ENCODE data around the gene C1orf105.
"Not testable (repeated sequence)": the region's sequence is repeated elsewhere in the genome, so short reads cannot be mapped to it uniquely, and the experiment has no call there.

Gene C1orf105

DNA sequence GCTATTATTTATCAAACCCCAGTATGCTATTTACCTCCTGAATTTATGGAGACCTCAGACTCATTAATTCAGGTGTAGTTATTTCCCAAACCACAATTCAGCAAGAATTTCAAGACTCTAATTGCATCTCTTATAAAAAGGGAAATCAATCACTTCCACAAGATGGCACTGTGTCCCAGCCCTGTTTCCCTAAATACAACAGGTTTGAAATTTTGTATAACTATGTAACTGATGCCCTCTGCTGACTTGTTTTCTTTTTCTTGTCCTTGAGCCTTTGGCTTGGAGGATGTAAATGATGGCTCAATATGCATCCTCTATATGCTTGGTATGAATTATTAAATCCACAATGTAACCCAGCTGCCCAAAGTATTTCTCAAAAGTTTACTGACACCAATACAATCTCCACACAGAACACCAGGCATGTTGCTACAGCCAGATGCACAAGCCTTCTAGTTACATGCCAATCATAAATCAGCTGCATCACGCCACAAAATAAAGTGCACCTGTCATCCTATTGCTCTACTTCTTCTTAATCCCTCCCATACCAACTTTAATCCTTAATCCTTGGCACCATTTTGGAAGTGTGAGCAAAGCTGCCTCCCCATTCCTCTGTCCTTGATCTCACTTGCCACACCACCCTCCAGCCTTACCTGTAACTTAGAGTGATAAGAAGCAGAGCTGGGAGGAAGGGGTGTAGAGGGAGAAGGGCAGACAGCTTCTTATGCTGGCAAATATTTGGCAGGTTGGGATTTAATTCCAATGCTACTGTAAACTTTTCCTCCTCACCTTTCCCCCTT lies 9.0 kb downstream of the C1orf105 start:
- no peak for DNase-seq

DNA sequence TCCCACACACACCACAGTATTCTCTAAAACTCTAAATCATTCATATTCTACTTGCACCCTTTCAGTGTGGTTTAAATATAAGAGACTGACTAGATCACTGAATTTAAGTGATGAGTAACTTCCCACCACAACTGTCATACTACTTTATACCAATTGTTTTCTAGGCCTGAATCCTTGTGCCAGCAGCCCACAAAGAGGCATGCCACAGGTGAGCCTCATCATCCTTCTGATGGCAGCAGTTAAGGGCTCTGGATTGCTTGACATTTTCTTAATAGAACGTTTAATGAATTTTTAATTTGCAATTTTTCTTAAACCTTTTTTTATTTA lies 9.6 kb downstream of the C1orf105 start:
- no peak for DNase-seq

DNA sequence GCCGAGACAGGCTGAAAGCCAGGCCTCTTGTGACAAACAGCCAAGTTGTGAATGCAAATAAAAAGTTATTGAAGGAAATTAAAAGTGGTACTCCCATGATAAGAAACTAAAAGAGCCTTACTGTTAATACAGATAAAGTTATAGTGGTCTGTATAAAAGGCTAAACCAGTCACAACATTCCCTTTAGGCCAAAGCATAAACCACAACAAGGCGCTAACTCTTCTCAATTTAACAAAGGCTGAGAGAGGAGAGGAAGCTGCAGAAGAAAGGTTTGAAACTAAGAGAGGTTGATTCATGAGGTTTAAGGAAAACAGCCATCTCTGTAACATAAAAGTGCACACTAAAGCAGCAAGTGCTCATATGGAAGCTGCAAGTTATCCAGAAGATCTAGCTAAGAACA lies 10.7 kb downstream of the C1orf105 start:
- DNase-seq: no peak

DNA sequence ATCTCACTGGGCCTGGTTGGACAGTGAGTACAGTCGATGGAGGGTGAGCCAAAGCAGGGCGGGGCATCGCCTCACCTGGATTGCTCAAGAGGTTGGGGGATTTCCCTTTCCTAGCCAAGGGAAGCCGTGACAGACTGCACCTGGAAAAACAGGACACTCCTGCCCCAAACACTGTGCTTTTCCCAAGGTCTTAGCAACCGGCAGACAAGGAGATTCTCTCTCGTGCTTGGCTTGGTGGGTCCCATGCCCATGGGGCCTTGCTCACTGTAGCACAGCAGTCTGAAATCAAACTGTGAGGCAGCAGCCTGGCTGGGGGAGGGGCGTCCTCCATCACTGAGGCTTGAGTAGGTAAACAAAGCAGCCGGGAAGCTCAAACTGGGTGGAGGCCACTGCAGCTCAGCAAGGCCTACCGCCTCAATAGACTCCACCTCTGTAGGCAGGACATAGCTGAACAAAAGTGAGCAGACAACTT lies 11.3 kb downstream of the C1orf105 start:
- DNase-seq: no peak

DNA sequence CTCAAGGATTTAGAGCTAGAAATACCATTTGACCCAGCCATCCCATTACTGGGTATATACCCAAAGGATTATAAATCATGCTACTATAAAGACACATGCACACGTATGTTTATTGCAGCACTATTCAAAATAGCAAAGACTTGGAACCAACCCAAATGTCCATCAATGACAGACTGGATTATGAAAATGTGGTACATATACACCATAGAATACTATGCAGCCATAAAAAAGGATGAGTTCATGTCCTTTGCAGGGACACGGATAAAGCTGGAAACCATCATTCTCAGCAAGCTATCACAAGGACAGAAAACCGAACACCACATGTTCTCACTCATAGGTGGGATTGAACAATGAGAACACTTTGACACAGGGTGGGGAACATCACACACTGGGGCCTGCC lies 16.7 kb downstream of the C1orf105 start:
- not testable (repeated sequence) for DNase-seq

DNA sequence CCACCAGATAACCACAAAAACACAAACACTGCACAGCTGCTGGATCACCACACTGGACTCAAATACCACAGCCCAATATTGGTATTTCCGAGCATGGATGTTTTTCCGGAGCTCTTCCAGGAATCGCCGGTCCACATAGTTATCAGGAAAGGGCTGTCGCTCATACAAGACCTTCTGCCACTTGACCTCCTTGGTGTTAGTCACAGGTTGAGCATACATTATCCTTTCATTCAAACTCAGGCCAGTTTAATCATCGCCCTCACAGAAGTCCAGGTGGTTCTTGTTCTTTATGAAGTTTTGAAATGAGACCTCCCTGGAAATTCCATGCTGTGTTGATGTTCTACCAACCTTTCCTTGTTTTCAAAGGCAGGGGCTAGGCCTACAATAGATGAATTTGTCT lies 21.9 kb downstream of the C1orf105 start:
- no peak for DNase-seq

DNA sequence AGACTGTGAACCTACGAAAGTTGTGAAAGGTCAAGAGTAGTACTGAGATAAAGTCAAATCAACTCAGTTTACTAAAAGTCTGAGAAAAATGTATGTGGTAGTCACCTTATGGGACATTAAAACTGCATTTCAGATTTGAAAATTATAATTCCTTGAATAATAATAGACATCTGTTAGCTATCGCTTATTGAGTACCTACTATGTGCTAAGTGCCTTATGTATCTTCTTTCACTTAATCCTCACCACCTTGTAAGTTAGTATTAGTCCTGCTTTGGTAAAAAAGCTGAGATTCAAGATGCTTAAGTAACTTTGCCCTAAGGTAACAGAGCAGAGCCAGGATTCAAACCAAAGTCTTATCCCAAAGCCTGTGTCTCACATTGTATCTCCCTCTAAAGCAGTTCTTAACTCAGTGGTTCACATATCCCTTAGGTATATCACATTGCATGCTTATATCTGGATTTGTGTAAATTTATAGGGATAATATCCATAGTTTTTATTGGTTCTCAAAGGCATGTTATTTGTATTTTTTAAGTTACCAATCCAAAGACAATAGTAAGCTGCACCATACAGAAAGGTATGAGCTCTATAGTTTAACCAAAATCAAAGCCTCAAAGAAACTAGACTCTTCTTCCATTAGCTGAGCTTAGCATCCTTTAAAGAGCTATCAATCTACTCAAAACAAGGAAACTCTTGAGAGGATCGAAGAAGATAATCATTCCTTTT lies 22.5 kb downstream of the C1orf105 start:
- DNase-seq: no peak

DNA sequence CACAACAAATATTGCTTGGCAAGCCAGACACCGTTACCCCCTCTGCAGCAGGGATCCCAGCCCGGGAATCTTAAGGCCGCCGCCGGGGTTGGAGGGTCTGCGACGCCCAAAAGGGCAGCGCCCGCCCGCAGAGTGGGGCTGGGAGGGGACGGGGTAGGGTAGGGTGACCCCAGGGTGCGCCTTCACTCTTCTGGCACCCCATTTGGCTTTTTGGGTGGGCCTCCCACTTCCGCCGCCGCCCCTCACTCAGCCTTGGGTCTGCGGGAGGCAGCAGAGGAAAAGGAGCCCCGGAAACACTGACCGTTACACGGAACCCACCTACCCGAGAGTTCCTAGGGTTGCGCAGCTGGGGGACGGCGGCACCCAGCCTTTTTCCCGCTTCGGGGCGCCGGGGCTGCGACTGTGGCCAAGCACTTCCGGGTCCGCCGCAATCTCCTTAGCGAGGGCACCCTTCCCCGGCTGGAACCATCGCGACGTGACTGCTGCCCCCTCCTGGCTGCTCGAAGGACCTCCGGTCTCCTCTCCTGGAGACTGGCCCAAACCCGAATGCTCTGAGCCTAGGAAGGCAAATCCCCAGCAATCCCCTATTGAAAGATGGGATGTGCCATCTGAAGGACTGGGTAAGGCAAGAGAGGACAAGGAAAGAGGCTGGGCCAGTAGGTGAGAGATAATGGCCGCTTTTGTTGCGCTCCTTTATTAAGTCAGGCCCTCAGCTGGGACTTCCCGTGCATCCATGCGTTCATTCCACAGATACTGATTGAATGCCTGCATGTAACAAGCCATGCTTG lies 23.4 kb downstream of the C1orf105 start, which contains the start of gene PIGC:
TSS of gene PIGC (minus strand) at position 404 of the 788 bp plus-strand sequence. CDS start 1,447 bp downstream, outside the sequence.
- DNase-seq: peak; percentile 90

DNA sequence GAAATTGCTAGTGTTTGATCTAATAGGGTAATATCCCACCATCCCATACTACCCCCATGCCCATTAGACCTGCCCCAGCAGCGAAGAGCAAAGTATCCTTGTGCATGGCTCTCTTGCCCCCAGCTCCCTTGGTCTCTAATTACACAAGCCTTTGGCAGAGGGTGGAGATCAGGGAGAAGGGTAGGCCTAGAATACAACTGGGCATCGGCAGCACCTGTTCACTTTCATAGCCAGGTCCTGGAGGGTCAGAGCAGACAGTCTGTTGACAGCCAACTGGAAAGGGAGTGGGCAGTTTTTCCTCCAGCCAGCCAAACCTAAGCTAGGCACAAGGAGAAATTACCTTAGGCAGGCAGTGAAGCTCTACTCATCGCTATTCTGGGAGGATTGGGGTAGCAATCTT lies 26.1 kb downstream of the C1orf105 start:
- DNase-seq: no peak

DNA sequence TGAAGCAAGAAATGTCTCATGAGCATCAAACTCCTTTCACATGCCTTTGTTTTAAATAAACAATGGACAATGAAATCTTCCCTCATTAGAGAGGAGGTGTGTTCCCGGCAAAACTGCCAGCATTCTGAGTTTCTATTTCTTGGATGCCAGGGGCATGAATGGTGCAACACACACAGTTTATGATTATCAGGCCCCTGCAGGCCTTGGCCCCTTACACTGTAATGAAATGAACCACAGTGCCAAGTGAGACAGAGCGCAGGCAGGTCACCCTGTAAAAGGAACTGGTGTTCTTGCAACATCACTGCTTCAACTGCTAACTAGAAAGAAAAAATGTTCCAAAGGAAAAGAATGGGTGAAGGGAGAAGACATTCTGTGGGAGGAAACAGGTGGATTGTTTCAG lies 27.2 kb downstream of the C1orf105 start:
- DNase-seq: no peak

DNA sequence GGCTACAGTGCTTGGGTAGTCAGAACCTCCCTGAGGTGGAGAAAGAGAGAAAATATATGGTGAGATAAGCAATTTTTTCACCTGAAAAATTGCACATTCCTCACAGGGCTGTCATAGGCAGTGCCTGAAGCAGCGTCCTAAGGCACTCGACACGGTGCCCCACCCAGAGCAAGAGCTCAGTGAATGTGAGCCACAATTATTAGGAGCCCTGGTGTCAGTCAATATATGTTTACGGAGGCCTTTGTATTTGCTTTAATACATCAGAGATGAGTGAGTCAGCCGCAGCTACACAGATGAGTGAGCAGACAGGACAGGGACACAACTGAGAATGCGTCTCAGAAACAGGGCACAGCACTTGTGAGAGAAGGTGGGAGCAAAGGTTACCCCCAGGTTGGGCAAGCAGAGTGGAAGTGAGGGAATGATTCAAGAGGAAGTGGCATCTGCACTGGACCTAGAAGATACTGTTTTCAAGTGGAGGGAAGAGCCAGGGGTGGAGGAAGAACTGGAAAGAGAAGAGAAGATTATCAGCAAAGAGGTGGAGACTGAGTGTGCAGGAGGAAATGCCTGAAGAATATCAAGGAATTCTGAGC lies 28.6 kb downstream of the C1orf105 start:
- no peak for DNase-seq

DNA sequence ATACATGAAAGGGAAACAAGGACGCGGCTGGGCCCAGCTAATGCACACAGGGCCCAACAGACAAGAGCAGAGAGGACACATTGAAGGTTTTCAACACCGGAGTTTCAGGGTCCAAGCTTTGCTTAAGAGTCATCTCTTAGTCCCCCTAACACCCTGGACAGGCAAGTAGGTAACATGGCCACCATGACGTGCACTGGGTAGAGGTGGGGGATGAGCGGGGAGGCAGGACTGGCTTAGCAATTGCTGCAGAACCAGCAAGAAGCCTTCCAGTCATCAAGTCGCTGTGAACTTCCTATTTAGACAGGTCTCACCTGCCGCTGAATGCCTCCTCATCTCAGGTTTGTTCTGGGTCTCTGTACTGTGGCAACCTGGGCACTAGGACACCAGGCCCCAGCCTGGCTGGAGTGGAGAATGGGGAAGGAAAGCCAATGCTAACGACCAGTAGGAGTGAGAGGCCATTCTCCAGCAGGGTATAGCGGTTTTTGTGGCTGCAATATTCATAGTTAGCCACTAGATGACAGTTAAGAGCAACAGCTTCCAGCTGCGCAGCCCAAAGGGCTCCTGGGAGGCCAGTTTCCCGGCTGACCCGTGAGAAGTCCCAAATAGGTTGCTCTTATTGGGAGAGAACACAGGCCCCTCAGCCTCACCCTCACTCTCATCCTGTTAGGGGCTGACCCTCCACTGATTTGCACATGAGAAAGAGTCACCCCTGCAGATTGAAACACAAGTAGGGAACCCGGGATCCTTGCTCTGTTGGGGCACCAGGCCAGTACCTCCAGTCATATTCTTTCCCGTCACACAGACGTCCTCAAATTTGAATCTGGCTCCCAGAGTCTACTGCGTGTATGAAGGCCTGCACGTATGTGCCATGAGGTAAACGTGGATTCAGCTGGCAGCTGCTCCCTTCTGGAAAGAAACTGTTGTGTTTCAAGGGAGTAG lies 29.4 kb downstream of the C1orf105 start:
- DNase-seq: no peak

DNA sequence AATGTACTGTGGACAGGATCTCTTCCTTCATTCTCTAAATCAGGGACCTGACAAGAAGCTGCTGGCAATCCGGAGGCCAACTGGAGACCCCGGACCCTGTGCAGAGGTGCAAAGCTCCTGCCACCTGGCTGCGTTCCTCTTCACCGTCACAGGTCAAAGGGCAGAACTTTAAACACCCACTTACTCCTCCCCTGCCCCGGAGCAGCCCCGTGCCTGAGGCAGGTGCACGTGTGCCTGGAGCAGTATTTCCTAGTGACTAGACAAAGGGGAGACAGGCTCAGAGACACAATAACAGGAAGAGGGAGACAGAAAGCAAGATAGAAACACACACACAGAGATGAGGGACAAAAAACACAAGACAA lies 30.0 kb downstream of the C1orf105 start:
- DNase-seq: no peak

DNA sequence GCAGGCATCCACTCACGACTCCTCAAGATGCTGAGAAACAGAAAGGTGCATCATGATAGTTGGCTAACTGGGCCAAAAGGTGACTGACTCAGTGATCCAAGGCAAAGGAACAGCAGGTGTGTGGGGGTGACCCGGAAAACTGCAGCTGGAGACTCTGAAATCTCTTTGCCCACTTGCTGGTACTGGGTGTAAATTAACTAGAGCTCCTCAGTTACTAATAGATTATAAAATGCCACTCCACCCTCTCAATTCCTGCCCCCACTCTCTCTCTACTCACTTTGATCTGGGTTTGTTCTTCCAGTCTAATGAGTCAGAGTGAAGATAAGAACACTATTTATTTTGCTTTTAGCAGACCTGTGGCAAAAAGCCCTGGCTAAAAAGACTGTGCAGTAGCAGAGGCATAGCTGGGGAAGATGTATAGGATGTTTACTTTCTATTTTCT lies 30.5 kb downstream of the C1orf105 start:
- no peak for DNase-seq

DNA sequence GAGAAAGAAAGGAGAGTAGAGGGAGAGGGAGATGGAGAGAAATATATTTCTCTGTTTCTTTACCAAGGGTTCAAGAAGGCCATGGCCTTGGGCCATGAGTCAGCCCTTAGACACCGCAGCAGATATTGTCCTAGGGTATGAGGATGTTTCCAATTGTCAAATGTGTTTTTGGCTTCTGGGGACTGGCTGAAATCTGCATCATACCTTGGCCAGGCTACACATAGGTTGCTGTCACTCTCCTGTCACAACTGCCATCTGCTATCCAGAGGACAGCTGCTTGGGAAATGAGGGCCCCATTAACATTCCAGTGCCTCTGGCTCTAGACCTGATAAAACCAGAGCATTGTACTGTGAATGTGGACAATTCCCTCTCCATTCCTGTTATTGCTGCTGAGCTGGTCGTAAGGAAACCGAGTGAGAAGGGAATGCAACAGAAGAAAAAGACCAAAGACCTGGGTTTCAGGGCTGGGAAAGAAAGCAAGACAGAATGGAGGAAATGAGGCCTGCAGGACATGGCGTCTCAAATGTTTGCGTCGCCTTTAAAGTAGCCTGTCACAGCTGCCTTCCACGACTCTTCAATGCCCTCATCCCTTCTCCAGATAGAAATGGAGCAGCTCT lies 32.2 kb downstream of the C1orf105 start:
- DNase-seq: no peak

DNA sequence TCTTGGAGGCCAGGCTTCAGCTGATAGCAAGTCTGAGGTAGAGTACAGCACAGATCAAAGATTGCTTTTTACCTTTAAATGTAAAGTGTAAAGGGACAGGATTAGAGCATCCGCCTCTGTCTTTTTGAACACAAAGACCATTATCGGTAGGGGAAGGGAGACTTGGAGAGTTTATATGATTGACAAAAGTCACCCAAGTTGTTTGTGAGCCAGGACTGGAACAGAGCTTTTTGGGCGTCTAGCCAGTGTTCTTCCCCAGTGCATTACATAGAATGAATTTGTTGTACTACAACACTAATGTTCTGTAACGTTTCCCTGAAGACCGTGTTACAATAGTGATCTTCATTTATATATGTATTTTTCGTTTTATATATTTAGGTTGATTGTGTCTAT lies 32.7 kb downstream of the C1orf105 start:
- DNase-seq: no peak

DNA sequence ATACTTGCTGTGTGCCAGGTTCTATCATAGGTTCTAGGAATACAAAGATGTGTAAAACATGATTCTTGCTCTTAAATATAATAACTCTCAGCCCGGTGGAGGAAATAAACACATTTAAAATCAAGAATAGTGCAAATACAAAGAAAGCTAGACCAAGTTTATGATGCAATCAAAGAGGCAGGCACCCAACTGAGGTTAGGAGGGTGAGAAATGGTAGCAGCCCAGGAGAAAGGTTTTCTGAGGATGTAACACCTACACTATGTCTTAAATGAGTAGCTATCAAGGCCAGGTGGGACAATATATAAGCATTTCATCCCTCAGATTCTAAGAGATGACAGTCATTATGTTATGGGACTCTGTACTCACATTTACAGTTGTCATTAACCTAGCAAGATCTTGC lies 33.1 kb downstream of the C1orf105 start:
- DNase-seq: no peak

DNA sequence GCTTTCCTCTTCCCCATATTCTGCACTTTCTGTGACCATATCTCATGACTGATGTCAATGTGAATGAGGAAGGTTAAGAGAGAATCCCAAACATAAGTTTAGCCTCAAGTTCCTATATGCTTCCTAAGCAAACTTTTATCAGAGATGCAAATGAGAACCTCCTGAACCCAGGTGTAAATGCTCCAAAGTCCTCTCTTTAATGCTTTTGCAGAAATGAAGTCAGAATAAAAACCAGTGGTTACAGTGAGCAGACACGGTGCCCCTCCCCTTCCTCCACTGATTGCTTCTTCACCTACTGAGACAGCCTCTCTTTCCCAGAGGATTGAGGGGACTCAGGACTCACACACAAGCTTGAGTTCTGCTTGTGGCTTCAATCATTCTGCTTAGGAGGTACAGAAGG lies 35.0 kb downstream of the C1orf105 start:
- DNase-seq: no peak

DNA sequence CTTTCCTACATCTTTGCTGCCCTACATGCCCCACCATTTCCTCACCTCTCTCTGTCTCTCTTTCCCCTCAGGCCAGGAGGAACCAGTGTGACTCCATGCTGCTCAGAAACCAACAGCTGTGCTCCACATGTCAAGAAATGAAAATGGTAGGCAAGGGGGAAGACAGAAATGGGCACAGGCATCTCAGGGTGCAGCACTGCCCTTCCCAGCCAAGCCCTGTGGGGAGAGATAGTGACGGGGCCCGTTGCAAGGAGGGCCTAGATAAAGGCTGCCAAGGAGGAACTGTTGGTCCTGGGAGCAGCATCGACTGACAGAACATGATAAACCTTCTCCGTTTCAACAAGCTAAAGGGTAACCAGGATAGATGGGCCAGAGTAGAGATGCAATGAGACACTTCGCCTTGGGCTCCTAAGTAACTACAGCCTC lies 35.9 kb downstream of the C1orf105 start:
- no peak for DNase-seq

DNA sequence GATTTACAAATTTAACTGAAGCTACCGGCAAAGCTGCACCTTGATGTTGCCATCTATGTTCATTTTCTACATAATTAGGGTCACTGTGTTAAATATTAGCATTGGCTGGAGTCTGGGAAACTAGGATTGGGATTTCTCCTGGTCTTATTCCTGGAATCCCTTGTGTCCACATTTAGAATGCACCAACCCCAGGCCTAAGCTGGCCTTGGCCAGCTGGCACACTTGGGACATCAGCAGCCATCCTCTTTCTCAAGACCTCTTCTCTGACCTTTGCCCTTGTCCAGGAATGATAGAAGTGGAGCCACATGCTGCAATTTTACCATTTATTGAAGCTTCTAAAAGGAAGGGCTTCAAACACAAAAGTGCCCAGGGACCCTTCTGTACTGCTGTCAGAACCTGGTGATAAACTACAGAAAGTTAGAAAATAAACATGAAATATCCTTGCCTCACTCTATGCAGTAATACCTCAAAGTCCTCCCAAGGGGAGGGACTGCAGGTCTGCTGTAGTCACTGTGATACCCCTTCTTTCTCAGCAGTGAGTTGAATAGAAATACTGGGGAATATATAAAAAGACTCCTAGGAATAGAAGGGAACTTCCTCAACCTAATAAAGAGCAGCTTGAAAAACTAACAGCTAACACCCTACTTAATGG lies 37.1 kb downstream of the C1orf105 start:
- DNase-seq: no peak

DNA sequence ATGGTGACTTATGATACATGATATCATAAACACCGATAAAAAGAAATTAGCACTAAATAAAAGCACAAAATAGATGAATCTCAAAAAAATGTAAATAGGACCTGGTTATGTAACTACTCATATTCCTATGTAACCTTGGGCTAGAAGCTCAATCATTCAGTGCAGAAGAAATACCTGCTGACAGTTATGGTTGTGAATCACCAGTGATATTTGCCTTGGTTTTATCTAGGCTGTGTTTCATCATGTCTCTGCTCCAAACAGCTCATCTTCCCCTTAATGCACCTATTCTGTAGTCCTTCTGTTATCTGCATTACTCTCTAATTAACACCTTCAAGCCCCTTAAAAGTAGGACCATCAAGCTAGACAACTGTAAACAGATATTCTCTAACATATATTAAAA lies 39.7 kb downstream of the C1orf105 start:
- DNase-seq: no peak
